HepG2 (cell line): ENCODE data around the gene MXRA7. TPM values are rescaled to one million over a fixed set of nuclear protein-coding genes. Genes with fewer than 3 reads are reported as not detected.

Experiments used
- ELF3 ChIP-seq: IDR thresholded peaks from 2 replicates; pipeline ENCODE4 v1.6.1; 2016; ENCODE audit warnings: missing genetic modification reagents, missing compliant biosample characterization
- PRPF4 ChIP-seq: fragments of 200-400 bp; formaldehyde crosslinking; IDR thresholded peaks from 2 replicates; pipeline ENCODE4 v1.6.1; 2016; ENCODE audit warnings: low read length, low read depth; ENCODE audit not compliant: poor library complexity, severe bottlenecking
- RNF2 ChIP-seq: fragments of 450-650 bp; conservative IDR thresholded peaks from 2 replicates; pipeline ENCODE4 v1.6.1; 2016; ENCODE audit warnings: low read depth
- SCMH1 ChIP-seq: sonication (generic); formaldehyde crosslinking; IDR thresholded peaks from 2 replicates; pipeline ENCODE4 v1.9.0; 2021; ENCODE audit warnings: missing genetic modification reagents, mild to moderate bottlenecking, borderline replicate concordance
- SSRP1 ChIP-seq: IDR thresholded peaks from 2 replicates; pipeline ENCODE4 v1.6.1; 2016; ENCODE audit warnings: control low read depth
- TAF1 ChIP-seq: sonication (generic); formaldehyde crosslinking; IDR thresholded peaks from 2 replicates; pipeline ENCODE4 v1.4.0; 2020; ENCODE audit warnings: missing genetic modification reagents
- THAP8 ChIP-seq: sonication (generic); formaldehyde crosslinking; IDR thresholded peaks from 2 replicates; pipeline ENCODE4 v1.5.1; 2020; ENCODE audit warnings: missing genetic modification reagents, mild to moderate bottlenecking, borderline replicate concordance
- USF2 ChIP-seq, 2 experiments: sonication (generic) in 1 of 2; formaldehyde crosslinking in 1 of 2; IDR thresholded peaks; 2 replicates each; pipeline versions ENCODE4 v1.5.1 to v1.6.1; 2011 to 2020; ENCODE audit warnings: borderline replicate concordance in 1 of 2, low read depth in 1 of 2, low read length in 1 of 2, mild to moderate bottlenecking in 1 of 2, missing genetic modification reagents in 1 of 2, moderate library complexity in 1 of 2
- ZNF232 ChIP-seq: sonication (generic); formaldehyde crosslinking; IDR thresholded peaks from 2 replicates; pipeline ENCODE4 v1.4.0; 2020; ENCODE audit warnings: missing genetic modification reagents, borderline replicate concordance
- ZNF605 ChIP-seq: sonication (generic); formaldehyde crosslinking; IDR thresholded peaks from 2 replicates; pipeline ENCODE4 v1.8.0; 2022; ENCODE audit warnings: mild to moderate bottlenecking, missing genetic modification reagents
- polyA plus RNA-seq, 8 experiments: library from polyadenylated mRNA; depleted of rRNA in 3 of 8; stranded (reverse) in 7 of 8; unstranded in 1 of 8; fragments of >200 nt; fragmentation: Illumina TruSeq in 4 of 8; extraction: Trizol in 4 of 8; gene quantifications; 2 replicates each; pipeline versions ENCODE4 v1.2.1 to v1.2.3, GENCODE V29; 2011 to 2016; ENCODE audit warnings: low read depth in 4 of 8, missing spikeins in 1 of 8, mixed read lengths in 1 of 8; ENCODE audit not compliant: insufficient read depth in 1 of 8
- total RNA-seq, 5 experiments: library from RNA; depleted of rRNA; stranded (reverse); fragments of >200 nt; fragmentation: Illumina TruSeq; extraction: Trizol; gene quantifications; 2 replicates each; pipeline ENCODE4 v1.2.3, GENCODE V29; 2016; ENCODE audit warnings: low read depth in 1 of 5
- TF ChIP-seq, protein P1 (sequence below): sonication (generic); formaldehyde crosslinking; IDR thresholded peaks from 2 replicates; pipeline ENCODE4 v1.4.0; 2020; ENCODE audit warnings: missing genetic modification reagents, mild to moderate bottlenecking, borderline replicate concordance
- TF ChIP-seq, protein P2 (sequence below): sonication (generic); formaldehyde crosslinking; IDR thresholded peaks from 2 replicates; pipeline ENCODE4 v1.4.0; 2020; ENCODE audit warnings: mild to moderate bottlenecking, missing genetic modification reagents
- TF ChIP-seq, protein P3 (sequence below): sonication (generic); formaldehyde crosslinking; IDR thresholded peaks from 2 replicates; pipeline ENCODE4 v1.4.0; 2020; ENCODE audit warnings: missing genetic modification reagents, borderline replicate concordance

The MXRA7 gene
- total and polyA plus RNA-seq, 2 of the 13 experiments (the other 11 are each of a cell fraction or from before 2014, with no cell fraction given), result 44.8 to 112 TPM

DNA sequence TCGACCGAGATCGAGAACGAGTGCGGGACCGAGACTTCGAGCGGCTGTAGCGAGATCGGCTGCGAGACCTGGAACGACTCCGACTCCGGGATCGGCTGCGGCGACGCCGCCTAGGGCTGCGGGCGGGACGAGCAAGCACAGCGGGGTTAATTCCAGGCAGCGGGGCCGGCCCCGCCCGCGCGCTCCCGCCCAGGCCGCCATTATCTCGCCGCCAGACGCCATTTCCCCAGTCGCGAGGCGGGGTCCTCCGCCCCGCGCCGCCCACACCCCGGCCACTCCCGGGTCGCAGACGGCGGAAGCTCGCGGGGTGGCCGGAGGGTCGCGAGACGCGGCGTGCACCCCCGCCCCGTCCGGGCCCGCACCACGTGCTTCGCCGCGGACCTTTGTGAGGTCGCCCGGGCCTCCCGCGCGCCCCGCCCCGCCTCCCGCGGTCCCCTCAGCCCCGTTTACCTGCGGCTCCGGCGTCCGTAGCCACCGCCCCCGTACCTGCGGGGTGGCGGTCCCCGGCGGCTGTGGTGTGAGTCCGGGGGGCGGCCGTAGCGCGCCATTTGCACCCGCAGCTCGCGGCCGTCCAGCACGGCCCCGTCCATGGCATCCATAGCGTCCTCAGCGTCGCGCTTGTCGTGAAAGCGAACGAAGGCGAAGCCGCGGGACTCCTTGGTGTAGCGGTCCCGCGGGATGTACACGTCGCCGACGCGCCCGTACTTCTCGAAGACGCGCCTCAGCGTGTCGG is 25.8 kb upstream of the MXRA7 start (continued):
- TF ChIP-seq, protein P1, sequence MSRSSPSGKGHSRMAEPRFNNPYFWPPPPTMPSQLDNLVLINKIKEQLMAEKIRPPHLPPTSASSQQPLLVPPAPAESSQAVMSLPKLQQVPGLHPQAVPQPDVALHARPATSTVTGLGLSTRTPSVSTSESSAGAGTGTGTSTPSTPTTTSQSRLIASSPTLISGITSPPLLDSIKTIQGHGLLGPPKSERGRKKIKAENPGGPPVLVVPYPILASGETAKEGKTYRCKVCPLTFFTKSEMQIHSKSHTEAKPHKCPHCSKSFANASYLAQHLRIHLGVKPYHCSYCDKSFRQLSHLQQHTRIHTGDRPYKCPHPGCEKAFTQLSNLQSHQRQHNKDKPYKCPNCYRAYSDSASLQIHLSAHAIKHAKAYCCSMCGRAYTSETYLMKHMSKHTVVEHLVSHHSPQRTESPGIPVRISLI (CRISPR knock-in tag), result 0 out of 2 replicates have a peak, but pooled peaks have one; percentile 5
- no peak for TF ChIP-seq TAF1 (CRISPR knock-in tag)
- no peak for TF ChIP-seq ELF3 (CRISPR knock-in tag)
- no peak for TF ChIP-seq USF2 (IDR thresholded peaks at IDR 0.05; ENCODE audit: low read depth, low read length)
- no peak for TF ChIP-seq USF2 (CRISPR knock-in tag; IDR thresholded peaks at IDR 0.05; ENCODE audit: borderline replicate concordance)
- TF ChIP-seq THAP8 (CRISPR knock-in tag), result no peak
- no peak for TF ChIP-seq ZNF232 (CRISPR knock-in tag)
- TF ChIP-seq PRPF4, result no peak
- TF ChIP-seq ZNF605 (CRISPR knock-in tag), result peak; percentile 68; the same call in 1 of the 2 replicates
- TF ChIP-seq SCMH1 (CRISPR knock-in tag), result no peak
- TF ChIP-seq RNF2, result no peak
- TF ChIP-seq, protein P2, sequence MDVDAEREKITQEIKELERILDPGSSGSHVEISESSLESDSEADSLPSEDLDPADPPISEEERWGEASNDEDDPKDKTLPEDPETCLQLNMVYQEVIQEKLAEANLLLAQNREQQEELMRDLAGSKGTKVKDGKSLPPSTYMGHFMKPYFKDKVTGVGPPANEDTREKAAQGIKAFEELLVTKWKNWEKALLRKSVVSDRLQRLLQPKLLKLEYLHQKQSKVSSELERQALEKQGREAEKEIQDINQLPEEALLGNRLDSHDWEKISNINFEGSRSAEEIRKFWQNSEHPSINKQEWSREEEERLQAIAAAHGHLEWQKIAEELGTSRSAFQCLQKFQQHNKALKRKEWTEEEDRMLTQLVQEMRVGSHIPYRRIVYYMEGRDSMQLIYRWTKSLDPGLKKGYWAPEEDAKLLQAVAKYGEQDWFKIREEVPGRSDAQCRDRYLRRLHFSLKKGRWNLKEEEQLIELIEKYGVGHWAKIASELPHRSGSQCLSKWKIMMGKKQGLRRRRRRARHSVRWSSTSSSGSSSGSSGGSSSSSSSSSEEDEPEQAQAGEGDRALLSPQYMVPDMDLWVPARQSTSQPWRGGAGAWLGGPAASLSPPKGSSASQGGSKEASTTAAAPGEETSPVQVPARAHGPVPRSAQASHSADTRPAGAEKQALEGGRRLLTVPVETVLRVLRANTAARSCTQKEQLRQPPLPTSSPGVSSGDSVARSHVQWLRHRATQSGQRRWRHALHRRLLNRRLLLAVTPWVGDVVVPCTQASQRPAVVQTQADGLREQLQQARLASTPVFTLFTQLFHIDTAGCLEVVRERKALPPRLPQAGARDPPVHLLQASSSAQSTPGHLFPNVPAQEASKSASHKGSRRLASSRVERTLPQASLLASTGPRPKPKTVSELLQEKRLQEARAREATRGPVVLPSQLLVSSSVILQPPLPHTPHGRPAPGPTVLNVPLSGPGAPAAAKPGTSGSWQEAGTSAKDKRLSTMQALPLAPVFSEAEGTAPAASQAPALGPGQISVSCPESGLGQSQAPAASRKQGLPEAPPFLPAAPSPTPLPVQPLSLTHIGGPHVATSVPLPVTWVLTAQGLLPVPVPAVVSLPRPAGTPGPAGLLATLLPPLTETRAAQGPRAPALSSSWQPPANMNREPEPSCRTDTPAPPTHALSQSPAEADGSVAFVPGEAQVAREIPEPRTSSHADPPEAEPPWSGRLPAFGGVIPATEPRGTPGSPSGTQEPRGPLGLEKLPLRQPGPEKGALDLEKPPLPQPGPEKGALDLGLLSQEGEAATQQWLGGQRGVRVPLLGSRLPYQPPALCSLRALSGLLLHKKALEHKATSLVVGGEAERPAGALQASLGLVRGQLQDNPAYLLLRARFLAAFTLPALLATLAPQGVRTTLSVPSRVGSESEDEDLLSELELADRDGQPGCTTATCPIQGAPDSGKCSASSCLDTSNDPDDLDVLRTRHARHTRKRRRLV, result no peak
- TF ChIP-seq, protein P3, sequence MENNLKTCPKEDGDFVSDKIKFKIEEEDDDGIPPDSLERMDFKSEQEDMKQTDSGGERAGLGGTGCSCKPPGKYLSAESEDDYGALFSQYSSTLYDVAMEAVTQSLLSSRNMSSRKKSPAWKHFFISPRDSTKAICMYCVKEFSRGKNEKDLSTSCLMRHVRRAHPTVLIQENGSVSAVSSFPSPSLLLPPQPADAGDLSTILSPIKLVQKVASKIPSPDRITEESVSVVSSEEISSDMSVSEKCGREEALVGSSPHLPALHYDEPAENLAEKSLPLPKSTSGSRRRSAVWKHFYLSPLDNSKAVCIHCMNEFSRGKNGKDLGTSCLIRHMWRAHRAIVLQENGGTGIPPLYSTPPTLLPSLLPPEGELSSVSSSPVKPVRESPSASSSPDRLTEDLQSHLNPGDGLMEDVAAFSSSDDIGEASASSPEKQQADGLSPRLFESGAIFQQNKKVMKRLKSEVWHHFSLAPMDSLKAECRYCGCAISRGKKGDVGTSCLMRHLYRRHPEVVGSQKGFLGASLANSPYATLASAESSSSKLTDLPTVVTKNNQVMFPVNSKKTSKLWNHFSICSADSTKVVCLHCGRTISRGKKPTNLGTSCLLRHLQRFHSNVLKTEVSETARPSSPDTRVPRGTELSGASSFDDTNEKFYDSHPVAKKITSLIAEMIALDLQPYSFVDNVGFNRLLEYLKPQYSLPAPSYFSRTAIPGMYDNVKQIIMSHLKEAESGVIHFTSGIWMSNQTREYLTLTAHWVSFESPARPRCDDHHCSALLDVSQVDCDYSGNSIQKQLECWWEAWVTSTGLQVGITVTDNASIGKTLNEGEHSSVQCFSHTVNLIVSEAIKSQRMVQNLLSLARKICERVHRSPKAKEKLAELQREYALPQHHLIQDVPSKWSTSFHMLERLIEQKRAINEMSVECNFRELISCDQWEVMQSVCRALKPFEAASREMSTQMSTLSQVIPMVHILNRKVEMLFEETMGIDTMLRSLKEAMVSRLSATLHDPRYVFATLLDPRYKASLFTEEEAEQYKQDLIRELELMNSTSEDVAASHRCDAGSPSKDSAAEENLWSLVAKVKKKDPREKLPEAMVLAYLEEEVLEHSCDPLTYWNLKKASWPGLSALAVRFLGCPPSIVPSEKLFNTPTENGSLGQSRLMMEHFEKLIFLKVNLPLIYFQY (CRISPR knock-in tag), result no peak
- TF ChIP-seq SSRP1 (CRISPR knock-in tag), result no peak
